HepG2 (cell line): ENCODE data around the gene KRTCAP2. TPM values are rescaled to one million over a fixed set of nuclear protein-coding genes. Genes with fewer than 3 reads are reported as not detected.

Experiments
- ARID2 ChIP-seq: sonication (generic); formaldehyde crosslinking; IDR thresholded peaks from 2 replicates; pipeline ENCODE4 v1.8.1; 2022; ENCODE audit warnings: mild to moderate bottlenecking, missing genetic modification reagents, borderline replicate concordance
- GLI4 ChIP-seq: sonication (generic); formaldehyde crosslinking; IDR thresholded peaks from 2 replicates; pipeline ENCODE4 v1.5.1; 2020; ENCODE audit warnings: missing genetic modification reagents, mild to moderate bottlenecking, moderate library complexity, borderline replicate concordance
- IKZF1 ChIP-seq: fragments of 450-650 bp; IDR thresholded peaks from 2 replicates; pipeline ENCODE4 v1.7.1; 2016
- KLF6 ChIP-seq: IDR thresholded peaks from 2 replicates; pipeline ENCODE4 v1.8.0; 2016; ENCODE audit warnings: missing biosample characterization, missing genetic modification reagents
- MBNL3 ChIP-seq: fragments of 250-450 bp; sonication (Bioruptor Pico); conservative IDR thresholded peaks from 2 replicates; pipeline ENCODE4 v1.8.0; 2022; ENCODE audit warnings: mild to moderate bottlenecking, inconsistent platforms
- NFRKB ChIP-seq: fragments of 450-650 bp; IDR thresholded peaks from 2 replicates; pipeline ENCODE4 v1.6.1; 2017
- ONECUT2 ChIP-seq: sonication (generic); formaldehyde crosslinking; IDR thresholded peaks from 2 replicates; pipeline ENCODE4 v1.4.0; 2020; ENCODE audit warnings: missing genetic modification reagents
- SIN3B ChIP-seq: fragments of 150-350 bp; IDR thresholded peaks from 2 replicates; pipeline ENCODE4 v1.6.1; 2014; ENCODE audit warnings: low read length
- ZFY ChIP-seq: sonication (generic); formaldehyde crosslinking; IDR thresholded peaks from 2 replicates; pipeline ENCODE4 v1.4.0; 2020; ENCODE audit warnings: missing genetic modification reagents
- ZIK1 ChIP-seq: sonication (generic); formaldehyde crosslinking; IDR thresholded peaks from 2 replicates; pipeline ENCODE4 v1.5.0; 2020; ENCODE audit warnings: mild to moderate bottlenecking, low read depth, missing genetic modification reagents, borderline replicate concordance
- ZNF496 ChIP-seq: sonication (generic); formaldehyde crosslinking; IDR thresholded peaks from 2 replicates; pipeline ENCODE4 v1.8.1; 2023; ENCODE audit warnings: mild to moderate bottlenecking, moderate library complexity, missing genetic modification reagents; ENCODE audit not compliant: insufficient replicate concordance
- ZNF788 ChIP-seq: sonication (generic); formaldehyde crosslinking; IDR thresholded peaks from 2 replicates; pipeline ENCODE4 v1.5.0; 2020; ENCODE audit warnings: mild to moderate bottlenecking, missing genetic modification reagents, borderline replicate concordance
- ZNF841 ChIP-seq: sonication (generic); formaldehyde crosslinking; IDR thresholded peaks from 2 replicates; pipeline ENCODE4 v1.8.1; 2023; ENCODE audit warnings: missing genetic modification reagents, borderline replicate concordance
- ZSCAN29 ChIP-seq: sonication (generic); formaldehyde crosslinking; conservative IDR thresholded peaks from 2 replicates; pipeline ENCODE4 v1.4.0; 2020; ENCODE audit warnings: mild to moderate bottlenecking, missing genetic modification reagents
- polyA plus RNA-seq, 8 experiments: library from polyadenylated mRNA; depleted of rRNA in 3 of 8; stranded (reverse) in 7 of 8; unstranded in 1 of 8; fragments of >200 nt; fragmentation: Illumina TruSeq in 4 of 8; extraction: Trizol in 4 of 8; gene quantifications; 2 replicates each; pipeline versions ENCODE4 v1.2.1 to v1.2.3, GENCODE V29; 2011 to 2016; ENCODE audit warnings: low read depth in 4 of 8, missing spikeins in 1 of 8, mixed read lengths in 1 of 8; ENCODE audit not compliant: insufficient read depth in 1 of 8
- total RNA-seq, 5 experiments: library from RNA; depleted of rRNA; stranded (reverse); fragments of >200 nt; fragmentation: Illumina TruSeq; extraction: Trizol; gene quantifications; 2 replicates each; pipeline ENCODE4 v1.2.3, GENCODE V29; 2016; ENCODE audit warnings: low read depth in 1 of 5
- TF ChIP-seq, protein P1 (sequence below): sonication (generic); formaldehyde crosslinking; IDR thresholded peaks from 2 replicates; pipeline ENCODE4 v1.5.0; 2020; ENCODE audit warnings: missing genetic modification reagents
- TF ChIP-seq, protein P2 (sequence below): IDR thresholded peaks from 2 replicates; pipeline ENCODE4 v1.6.1; 2016; ENCODE audit warnings: missing compliant biosample characterization, missing genetic modification reagents, borderline replicate concordance
- TF ChIP-seq, protein P3 (sequence below): sonication (generic); formaldehyde crosslinking; IDR thresholded peaks from 2 replicates; pipeline ENCODE4 v1.5.1; 2020; ENCODE audit warnings: mild to moderate bottlenecking, missing genetic modification reagents, moderate library complexity
- TF ChIP-seq, protein P4 (sequence below): sonication (generic); formaldehyde crosslinking; IDR thresholded peaks from 2 replicates; pipeline ENCODE4 v1.4.0; 2020; ENCODE audit warnings: mild to moderate bottlenecking, missing genetic modification reagents
- TF ChIP-seq, protein P5 (sequence below): sonication (generic); formaldehyde crosslinking; conservative IDR thresholded peaks from 2 replicates; pipeline ENCODE4 v1.8.0; 2022; ENCODE audit warnings: low read depth, missing genetic modification reagents
- TF ChIP-seq, protein P6 (sequence below): sonication (generic); formaldehyde crosslinking; IDR thresholded peaks from 2 replicates; pipeline ENCODE4 v1.8.1; 2023; ENCODE audit warnings: mild to moderate bottlenecking, inconsistent platforms, moderate library complexity, missing genetic modification reagents, borderline replicate concordance

KRTCAP2 gene
- total and polyA plus RNA-seq, 2 of the 13 experiments (the other 11 are each of a cell fraction or from before 2014, with no cell fraction given), result 77.3 to 79.4 TPM

DNA sequence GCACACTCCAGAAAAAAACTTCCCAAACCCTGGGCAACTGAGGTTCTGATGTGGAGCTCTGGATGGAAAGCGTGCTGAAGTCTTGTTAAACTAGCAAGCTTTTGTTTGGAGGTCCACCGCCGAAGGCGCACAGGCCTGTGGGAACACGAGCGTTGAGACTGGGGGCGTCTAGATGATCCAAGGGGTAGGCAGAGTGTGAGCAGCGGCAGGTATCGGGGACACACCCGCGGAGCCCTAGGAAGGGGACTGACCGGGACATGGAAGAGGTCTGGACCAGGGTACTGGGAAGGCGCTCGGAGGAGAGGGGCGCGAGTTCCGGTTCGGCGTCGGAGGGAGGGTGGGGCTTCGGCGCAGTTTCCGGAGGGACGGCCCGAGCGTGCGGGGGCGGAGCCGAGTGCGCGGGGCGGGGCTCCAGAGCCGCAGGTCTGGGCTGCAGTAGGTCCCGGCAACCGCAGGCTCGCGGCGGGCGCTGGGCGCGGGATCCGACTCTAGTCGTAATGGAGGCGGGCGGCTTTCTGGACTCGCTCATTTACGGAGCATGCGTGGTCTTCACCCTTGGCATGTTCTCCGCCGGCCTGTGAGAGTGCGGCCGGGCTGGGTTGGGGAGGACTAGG lies 37.6 kb downstream of the KRTCAP2 start, which contains the start of gene SLC50A1 (continued):
- 0 out of 2 replicates have a peak, but pooled peaks have one; percentile 42 for TF ChIP-seq MBNL3
- TF ChIP-seq, protein P1, sequence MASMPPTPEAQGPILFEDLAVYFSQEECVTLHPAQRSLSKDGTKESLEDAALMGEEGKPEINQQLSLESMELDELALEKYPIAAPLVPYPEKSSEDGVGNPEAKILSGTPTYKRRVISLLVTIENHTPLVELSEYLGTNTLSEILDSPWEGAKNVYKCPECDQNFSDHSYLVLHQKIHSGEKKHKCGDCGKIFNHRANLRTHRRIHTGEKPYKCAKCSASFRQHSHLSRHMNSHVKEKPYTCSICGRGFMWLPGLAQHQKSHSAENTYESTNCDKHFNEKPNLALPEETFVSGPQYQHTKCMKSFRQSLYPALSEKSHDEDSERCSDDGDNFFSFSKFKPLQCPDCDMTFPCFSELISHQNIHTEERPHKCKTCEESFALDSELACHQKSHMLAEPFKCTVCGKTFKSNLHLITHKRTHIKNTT, result no peak
- TF ChIP-seq, protein P2, sequence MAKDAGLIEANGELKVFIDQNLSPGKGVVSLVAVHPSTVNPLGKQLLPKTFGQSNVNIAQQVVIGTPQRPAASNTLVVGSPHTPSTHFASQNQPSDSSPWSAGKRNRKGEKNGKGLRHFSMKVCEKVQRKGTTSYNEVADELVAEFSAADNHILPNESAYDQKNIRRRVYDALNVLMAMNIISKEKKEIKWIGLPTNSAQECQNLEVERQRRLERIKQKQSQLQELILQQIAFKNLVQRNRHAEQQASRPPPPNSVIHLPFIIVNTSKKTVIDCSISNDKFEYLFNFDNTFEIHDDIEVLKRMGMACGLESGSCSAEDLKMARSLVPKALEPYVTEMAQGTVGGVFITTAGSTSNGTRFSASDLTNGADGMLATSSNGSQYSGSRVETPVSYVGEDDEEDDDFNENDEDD, result peak; percentile 34; the same call in 1 of the 2 replicates
- TF ChIP-seq, protein P3, sequence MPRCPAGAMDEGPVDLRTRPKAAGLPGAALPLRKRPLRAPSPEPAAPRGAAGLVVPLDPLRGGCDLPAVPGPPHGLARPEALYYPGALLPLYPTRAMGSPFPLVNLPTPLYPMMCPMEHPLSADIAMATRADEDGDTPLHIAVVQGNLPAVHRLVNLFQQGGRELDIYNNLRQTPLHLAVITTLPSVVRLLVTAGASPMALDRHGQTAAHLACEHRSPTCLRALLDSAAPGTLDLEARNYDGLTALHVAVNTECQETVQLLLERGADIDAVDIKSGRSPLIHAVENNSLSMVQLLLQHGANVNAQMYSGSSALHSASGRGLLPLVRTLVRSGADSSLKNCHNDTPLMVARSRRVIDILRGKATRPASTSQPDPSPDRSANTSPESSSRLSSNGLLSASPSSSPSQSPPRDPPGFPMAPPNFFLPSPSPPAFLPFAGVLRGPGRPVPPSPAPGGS (CRISPR knock-in tag), result no peak; the same call in 1 of the 2 replicates
- 0 out of 2 replicates have a peak, but pooled peaks have one; percentile 10 for TF ChIP-seq ZIK1 (CRISPR knock-in tag)
- peak; percentile 89 for TF ChIP-seq ZSCAN29
- no peak for TF ChIP-seq ONECUT2
- TF ChIP-seq NFRKB, result no peak
- peak; percentile 48 for TF ChIP-seq ZFY (CRISPR knock-in tag)
- TF ChIP-seq ZNF788 (CRISPR knock-in tag), result no peak; the same call in 1 of the 2 replicates
- no peak for TF ChIP-seq ARID2 (CRISPR knock-in tag)
- no peak for TF ChIP-seq SIN3B
- no peak for TF ChIP-seq KLF6 (CRISPR knock-in tag)
- TF ChIP-seq ZNF496 (CRISPR knock-in tag), result no peak
- TF ChIP-seq, protein P4, sequence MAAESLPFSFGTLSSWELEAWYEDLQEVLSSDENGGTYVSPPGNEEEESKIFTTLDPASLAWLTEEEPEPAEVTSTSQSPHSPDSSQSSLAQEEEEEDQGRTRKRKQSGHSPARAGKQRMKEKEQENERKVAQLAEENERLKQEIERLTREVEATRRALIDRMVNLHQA (CRISPR knock-in tag), result no peak
- peak; percentile 94; the same call in 1 of the 2 replicates for TF ChIP-seq GLI4 (CRISPR knock-in tag)
- TF ChIP-seq IKZF1, result no peak
- TF ChIP-seq, protein P5, sequence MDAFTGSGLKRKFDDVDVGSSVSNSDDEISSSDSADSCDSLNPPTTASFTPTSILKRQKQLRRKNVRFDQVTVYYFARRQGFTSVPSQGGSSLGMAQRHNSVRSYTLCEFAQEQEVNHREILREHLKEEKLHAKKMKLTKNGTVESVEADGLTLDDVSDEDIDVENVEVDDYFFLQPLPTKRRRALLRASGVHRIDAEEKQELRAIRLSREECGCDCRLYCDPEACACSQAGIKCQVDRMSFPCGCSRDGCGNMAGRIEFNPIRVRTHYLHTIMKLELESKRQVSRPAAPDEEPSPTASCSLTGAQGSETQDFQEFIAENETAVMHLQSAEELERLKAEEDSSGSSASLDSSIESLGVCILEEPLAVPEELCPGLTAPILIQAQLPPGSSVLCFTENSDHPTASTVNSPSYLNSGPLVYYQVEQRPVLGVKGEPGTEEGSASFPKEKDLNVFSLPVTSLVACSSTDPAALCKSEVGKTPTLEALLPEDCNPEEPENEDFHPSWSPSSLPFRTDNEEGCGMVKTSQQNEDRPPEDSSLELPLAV (CRISPR knock-in tag), result no peak
- peak; percentile 74; the same call in 1 of the 2 replicates for TF ChIP-seq ZNF841 (CRISPR knock-in tag)
- TF ChIP-seq, protein P6, sequence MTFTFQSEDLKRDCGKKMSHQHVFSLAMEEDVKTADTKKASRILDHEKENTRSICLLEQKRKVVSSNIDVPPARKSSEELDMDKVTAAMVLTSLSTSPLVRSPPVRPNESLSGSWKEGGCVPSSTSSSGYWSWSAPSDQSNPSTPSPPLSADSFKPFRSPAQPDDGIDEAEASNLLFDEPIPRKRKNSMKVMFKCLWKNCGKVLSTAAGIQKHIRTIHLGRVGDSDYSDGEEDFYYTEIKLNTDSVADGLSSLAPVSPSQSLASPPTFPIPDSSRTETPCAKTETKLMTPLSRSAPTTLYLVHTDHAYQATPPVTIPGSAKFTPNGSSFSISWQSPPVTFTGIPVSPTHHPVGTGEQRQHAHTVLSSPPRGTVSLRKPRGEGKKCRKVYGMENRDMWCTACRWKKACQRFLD (CRISPR knock-in tag), result no peak
